ENCODE results near the gene P2RY6.

GRCh38 chr11:73331138-73331916, 59.2 kb downstream of the P2RY6 start:
- TF ChIP-seq, protein P1, sequence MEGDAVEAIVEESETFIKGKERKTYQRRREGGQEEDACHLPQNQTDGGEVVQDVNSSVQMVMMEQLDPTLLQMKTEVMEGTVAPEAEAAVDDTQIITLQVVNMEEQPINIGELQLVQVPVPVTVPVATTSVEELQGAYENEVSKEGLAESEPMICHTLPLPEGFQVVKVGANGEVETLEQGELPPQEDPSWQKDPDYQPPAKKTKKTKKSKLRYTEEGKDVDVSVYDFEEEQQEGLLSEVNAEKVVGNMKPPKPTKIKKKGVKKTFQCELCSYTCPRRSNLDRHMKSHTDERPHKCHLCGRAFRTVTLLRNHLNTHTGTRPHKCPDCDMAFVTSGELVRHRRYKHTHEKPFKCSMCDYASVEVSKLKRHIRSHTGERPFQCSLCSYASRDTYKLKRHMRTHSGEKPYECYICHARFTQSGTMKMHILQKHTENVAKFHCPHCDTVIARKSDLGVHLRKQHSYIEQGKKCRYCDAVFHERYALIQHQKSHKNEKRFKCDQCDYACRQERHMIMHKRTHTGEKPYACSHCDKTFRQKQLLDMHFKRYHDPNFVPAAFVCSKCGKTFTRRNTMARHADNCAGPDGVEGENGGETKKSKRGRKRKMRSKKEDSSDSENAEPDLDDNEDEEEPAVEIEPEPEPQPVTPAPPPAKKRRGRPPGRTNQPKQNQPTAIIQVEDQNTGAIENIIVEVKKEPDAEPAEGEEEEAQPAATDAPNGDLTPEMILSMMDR (IDR thresholded peaks at IDR 0.05), result no peak
- TF ChIP-seq POLR2A (IDR thresholded peaks at IDR 0.05), result no peak

Measured in stomach (tissue), 4 donors.